Inflammatory macrophage (primary cell): Measurements from ENCODE around the gene ACAA1.
"Not testable (repeated sequence)": the region's sequence is repeated elsewhere in the genome, so short reads cannot be mapped to it uniquely, and the experiment has no call there.

Experiments
- DNase-seq, 2 donors: peaks; one replicate each; pipeline ENCODE4 v3.0.0-alpha.2; 2020 to 2022

ACAA1 gene

DNA sequence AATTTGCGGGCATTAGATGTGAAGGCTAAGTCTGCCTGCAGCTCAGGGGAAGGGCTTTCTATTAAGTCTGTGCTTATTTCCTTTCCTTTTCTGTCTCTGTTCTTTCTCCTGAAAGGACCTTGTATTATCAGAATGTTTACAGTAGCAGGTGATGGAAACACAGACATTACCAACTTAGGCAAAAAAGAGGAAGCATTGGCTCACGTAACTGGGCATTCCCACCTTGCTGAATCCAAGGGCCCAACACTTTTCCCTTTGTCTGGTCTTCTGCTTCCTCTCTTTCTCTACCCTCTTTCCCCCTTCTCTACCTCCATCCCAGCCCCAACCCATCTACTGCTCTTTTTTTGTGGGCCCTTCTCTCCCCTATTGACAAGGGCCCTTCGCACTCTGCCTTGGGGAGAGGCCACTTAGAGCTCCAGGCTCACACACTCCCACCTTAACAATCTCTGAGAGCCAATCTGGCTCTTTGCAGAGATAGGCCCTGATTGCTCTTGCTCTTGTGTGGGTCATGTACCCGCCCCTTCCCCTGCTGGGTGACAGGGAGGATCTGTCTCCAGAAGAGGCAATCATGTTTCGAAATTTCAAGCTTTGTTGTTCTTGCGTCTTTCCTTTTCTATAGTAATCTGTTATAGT, 35.0 kb downstream of the ACAA1 start:
- DNase-seq, result peak in 1 of 2 donors; percentile 17

DNA sequence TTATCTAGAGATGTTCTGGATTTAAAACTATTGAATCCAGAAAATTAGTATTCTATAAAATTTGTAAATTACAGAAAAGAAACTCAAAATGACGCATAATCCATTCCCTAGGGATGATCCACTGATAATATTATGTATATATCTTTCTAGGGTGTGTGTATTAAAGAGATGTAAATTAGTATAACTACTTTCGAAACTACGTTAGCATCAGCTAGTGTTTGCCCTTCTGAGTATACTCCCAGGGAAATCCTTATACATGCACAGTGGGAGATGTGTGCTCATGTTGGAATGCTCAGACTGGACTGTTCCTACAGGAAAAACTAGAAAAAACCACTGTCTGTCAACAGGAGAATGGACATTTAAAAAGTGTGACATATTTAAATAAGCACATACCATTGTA, 36.4 kb downstream of the ACAA1 start:
- DNase-seq, result no peak

DNA sequence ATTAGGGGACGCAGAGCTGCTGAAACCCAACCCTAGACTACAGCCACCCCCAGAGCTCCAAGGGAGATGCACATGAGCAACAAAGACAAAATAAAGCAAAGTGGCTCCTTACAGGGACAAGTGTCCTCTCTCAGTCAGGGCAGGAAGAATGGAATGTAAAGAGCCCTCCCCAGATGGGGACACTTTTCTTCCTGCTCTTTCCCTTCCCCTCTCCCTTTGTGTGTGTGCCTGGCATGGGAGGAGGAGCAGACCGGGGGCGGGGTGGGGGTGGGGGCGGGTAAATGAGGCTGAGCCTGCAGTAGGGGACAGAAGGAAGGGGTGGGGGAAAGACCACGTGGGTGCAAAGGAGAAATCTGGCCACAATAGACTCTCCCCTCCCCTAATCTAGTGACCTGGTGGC, 37.4 kb downstream of the ACAA1 start:
- no peak for DNase-seq

DNA sequence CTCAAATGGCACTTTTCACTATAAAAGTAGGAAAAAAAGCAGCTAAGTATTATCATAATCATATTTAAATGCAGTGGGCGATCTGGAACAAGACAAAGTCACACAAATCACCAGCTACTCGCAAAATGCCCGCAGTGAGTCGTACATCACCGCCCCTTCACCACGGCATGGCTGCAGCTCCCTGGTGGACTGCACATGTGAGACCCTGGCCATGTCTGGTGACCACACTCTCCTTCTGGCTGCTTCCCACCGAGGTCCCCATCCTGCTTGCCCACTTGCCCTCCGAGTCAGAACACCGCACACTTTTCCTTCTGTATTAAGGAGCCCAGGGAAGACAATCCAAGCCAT, 38.6 kb downstream of the ACAA1 start:
- DNase-seq, result no peak

- no peak for DNase-seq
Observed at GRCh38 chr3:38097446-38098375, 39.2 kb downstream of the ACAA1 start.

DNA sequence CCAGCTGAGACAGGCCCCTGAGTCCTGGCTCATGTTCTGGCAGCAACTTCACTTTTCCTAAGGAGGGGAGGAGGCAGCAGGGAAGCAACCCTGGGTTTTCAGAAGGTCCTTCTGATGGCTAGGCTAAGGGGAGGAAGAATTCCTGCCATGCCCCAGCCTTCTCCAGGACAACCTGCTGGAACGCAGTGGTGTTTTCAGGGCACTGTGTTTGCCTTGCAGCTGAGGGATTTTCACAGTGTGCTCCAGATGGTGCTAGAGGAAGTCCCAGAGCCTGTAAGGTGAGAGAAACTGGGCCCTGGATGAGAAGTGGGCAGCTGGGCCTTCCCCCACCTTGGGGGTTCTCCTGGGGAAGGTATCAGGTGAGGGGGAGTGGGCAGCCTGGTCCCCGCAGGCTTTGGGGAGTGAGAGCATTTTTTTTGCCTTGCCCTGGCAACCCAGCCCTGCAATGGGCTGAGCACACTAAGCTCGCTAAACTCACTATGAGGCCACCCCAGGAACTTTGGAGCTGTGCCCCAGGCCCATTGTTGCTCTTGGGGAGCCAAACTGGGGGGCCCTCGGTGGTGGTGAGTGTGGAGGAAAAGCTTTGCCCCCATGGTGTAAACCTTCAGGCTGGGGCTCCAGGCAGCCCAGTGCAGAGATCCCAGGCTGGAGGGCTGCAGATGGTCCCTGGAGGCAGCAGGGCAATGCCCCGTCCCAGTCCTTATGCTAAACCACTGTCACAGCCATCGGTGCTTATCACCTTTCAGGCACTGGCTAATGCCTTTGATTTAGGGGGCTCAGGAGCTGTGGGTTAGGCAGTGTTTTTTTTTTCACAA, 41.1 kb downstream of the ACAA1 start:
- DNase-seq, result no peak

DNA sequence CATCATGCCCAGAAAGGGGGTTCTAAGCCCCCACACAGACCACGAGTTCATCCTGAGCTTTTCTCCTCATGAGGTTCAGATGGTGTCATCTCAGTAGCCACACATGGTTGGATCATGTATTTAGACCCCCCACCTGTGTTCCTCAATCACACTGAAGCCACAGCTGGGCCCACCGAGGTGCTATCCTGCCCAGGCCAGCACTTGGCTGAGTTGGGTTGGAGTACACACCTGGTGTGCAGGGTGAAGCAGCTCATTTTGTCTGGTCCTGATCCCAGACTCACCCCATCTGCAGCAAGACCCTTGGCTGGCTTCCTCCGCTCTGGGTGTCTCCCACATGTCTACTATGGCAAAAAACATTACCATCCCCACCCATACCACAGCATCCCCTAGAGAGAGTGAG, 41.9 kb downstream of the ACAA1 start:
- DNase-seq, result no peak

DNA sequence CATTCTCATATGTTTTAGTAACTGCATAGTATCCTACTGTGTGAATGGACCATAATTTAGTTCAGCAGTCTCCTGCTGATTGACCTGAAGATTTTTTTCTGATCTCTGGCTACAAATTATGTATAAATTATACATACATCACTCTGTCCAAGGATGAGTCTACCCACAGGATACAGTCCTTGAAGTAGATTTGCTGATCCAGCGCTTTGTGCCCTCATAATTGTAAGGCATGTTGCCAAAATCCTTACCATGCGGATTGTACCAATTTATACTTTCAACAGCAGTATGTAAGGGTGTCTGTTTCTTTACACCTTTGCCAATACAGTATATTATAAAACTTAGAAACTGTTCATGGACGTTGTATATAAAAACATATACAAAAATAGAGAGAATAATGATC, 46.5 kb downstream of the ACAA1 start:
- no peak for DNase-seq

GRCh38 chr3:38089163-38089562, 47.8 kb downstream of the ACAA1 start:
- DNase-seq, result no peak

DNA sequence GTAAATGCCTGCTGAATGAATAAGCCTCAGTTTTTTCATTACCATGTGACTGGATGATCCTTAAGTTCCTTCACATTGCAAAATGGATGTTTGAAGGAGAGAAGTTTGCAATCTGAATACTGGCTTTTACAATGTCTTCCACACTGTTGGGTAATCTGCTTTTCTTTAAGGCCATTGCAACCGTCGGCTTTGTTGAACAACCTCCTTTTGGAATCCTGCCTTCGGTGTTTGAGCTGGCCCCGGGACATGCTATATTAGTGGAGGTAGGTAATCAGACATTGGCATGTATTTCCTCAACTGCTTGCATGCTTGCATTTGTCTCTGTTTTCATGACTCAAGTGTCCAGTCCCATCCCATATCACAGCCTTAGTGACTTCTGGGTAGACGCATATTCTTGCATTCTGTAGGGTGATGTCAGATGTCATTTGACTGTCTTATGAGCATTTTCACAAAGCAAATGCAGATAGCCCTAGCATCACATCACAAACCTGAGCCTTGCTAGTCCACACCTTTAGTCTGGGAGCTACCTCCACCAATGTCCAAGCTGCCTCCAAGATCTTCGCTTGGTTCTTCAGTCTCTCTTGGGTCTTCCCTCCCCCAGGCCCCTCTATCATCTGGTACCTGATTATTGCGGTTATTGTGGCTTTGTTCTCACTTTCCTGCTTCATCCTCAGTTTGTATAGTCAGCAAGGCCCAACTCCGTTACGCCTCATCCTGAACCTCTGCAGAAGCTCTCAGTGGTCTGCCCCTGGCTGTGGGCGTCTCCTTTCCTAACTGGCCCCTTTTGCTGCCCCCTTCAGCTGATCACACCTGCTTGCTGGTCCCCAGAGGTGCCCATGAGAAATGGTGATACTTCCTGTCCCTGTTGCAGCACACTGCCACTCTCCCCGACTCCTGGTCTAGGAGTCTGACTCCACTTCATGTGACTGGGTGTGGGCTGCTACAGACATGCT, 48.5 kb downstream of the ACAA1 start:
- DNase-seq, result no peak

DNA sequence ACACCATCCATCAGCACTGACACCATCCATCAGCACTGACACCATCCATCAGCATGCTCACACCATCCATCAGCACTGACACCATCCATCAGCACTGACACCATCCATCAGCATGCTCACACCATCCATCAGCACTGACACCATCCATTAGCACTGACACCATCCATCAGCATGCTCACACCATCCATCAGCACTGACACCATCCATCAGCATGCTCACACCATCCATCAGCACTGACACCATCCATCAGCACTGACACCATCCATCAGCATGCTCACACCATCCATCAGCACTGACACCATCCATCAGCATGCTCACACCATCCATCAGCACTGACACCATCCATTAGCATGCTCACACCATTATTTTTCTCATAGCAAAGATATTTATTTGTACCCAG, 49.6 kb downstream of the ACAA1 start:
- not testable (repeated sequence) for DNase-seq

GRCh38 chr3:38086496-38086895, 50.4 kb downstream of the ACAA1 start:
- no peak for DNase-seq

DNA sequence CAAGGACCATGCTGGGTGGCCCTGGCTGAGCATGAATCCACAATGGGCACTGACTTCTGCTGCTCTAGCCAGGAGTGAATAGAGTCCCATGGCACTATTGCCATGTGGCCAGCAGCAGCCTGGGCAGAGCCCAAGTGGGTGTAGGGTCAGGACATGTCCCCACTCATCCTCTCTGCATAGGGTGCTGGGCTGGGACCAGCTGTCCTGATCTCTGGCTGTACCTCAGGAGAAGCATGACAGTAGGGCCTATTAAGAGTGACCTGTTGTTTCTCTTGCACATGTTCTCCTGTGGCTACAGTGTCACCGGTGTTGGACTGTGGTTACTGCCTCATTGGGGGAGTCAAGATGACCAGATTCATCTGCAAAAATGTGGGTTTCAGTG, 51.0 kb downstream of the ACAA1 start:
- no peak for DNase-seq

DNA sequence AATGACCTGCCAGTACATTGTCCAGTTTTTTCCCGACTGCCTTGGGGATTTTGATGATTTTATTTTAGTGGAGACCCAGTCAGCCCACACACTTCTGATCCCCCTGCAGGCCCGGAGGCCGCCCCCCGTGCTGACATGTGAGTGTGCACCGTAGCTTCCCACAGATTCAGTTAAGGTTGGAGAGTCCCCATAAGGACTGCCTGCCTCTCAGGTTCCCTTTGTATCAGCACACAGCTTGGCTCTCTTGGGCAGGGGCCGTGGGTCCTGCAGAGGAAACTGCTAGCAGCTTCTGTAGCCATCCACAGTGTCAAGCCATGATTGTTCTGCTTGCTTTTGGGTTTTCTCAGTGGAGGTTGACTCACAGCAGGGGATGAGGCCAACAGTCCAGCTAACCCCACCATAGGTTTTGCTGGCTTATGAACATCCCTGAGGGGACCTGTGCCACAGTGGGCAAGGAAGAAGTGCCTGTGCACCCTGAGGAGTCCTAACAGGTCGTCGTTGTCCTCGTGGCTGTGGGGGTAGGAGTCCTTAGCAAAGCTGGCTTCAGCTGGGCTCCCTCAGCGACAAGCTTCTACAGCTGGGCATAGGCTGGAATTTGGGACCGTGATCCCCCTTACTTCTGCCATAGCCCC, 51.5 kb downstream of the ACAA1 start:
- no peak for DNase-seq

GRCh38 chr3:38084334-38085310, 52.3 kb downstream of the ACAA1 start:
- DNase-seq, result peak in 1 of 2 donors; percentile 19

GRCh38 chr3:38083871-38084333, 53.0 kb downstream of the ACAA1 start:
- no peak for DNase-seq

GRCh38 chr3:38083254-38083653, 53.7 kb downstream of the ACAA1 start:
- DNase-seq, result not testable (repeated sequence)

GRCh38 chr3:38082296-38082695, 54.6 kb downstream of the ACAA1 start:
- not testable (repeated sequence) for DNase-seq

DNA sequence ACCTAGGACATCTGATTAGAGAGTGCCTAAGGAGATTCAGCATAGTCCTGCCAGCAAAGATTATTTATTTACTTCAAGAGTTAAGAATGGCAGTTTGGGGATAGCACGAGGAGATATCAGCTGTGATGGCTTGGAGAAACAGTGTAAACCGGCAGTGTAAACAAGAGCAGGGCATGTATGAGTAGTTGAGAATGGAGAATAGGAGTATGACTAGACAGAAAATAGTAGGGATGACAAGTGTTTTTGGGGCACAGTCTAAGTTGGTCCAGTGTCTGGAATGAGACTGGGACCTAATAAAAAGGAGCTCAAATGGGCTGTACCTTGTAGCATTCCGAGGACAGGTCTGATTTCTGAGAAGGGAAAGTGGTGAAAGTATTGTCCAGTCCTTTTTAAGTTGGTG, 59.9 kb downstream of the ACAA1 start:
- DNase-seq, result not testable (repeated sequence)
